ENCODE results near the gene CCNL2.

The CCNL2 gene

DNA sequence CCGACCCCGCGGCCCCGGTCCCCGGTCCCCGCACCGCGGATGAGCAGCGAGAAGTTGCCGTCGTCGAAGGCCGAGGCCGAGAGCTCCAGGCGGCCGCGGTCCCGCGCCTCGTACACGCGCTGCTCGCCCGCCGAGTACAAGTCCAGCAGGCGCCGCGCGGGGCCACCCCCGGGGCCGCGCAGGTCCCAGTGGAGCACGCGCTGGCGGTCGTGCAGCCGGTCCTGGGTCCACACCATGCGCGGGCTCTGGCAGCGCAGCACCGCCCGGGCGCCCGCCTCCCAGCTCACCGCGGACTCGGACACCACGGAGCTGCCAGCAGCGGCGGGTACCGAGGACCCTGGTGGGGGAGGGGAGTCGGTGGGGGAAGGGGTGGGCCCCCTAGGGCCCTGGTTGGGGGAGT lies 43.7 kb downstream of the CCNL2 start:
- peak; percentile 57 for DNase-seq

DNA sequence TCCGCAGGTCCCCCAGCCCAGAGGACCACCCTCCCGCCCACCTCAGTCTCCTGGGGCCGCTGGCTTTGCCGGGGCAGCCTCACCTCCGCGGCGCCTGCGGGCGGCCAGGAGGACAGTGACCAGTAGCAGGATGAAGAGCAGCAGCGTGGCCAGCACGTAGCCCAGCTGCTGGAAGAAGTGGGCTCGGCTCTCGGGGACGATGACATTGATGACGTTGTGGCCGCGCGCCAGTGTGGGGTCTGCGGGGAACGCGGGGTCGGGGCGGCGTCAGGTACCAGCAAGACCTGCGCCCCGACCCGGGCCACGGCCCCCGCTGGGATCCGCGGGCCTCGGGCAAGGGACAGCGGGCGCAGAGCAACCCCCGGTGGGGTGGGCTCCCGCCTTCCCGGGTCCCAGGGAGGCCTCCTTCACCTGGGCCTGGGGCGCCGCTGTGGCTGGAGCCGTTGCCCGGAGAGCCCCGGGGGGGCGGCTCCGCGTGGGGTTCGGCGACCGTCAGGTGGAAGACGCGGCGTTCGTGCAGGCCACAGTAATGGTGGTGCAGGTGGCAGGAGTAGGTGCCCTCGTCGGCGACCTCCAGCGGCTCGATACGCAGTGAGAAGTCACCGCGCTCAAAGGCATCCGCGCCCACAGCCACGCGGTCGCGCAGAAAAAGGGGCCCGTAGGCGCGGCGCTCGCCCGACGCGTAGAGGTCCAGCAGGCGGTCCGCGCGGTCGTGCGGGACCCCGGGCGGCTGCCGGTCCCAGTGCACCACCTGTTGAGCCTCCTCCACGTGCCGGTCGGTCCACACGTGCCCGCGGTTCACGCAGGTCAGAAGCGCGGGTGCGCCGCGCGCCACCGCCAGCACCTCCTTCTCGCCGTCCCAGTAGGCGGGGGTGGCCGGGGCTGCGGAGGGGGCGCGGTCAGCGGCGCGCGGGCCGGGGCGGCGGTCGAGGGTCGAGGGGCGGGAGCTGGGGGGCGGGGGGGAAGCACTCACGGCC lies 44.6 kb downstream of the CCNL2 start:
- no peak for DNase-seq

GRCh38 chr1:1353389-1354151 lies 45.6 kb downstream of the CCNL2 start:
- DNase-seq = no peak

GRCh38 chr1:1352786-1353388 lies 46.2 kb downstream of the CCNL2 start:
- no peak for DNase-seq

DNA sequence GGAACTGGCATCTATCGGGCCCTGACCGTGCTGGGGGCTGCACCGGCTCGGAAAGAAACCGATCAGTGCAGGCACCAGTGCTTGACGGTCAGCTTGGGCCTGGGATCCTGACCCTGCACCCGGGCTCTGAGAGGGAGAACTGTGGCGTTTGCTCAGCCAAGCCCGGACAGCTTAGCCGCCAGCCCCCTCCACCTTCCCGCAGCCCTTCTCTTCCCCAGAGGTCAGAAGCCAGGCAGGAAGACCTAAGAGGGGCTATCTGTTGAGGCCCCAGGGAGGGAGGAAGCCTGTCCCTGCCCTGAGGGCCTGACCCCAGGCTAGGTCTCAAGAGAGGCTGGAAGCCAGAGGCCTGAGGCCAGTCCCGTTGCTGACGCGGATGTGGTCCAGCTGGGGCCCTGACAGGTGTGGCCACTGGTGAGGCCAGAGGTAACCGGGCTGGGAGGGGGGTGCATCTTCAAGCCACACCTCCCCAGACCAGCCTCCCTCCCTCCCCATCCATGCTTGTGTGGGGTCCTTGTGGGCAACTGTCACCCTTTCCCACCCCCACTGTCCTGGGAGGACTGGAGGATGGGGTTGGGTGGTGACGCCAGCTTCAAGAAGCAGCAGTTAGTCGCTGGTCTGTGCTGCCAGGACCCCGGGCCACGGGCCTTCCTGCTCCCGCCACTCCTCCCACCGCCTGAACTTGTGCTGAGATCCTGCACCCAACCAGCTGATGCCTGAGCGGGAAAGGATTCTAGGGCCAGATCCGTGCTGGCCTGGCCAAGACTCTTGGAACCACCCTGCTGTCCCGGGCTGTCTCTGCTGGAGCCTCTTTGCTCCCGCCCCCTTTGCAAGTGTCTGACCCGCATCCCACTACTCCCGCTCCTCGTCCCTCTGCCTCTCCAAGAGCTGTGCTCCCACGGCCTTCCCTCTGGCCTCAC lies 47.4 kb downstream of the CCNL2 start:
- peak; percentile 81 for DNase-seq

DNA sequence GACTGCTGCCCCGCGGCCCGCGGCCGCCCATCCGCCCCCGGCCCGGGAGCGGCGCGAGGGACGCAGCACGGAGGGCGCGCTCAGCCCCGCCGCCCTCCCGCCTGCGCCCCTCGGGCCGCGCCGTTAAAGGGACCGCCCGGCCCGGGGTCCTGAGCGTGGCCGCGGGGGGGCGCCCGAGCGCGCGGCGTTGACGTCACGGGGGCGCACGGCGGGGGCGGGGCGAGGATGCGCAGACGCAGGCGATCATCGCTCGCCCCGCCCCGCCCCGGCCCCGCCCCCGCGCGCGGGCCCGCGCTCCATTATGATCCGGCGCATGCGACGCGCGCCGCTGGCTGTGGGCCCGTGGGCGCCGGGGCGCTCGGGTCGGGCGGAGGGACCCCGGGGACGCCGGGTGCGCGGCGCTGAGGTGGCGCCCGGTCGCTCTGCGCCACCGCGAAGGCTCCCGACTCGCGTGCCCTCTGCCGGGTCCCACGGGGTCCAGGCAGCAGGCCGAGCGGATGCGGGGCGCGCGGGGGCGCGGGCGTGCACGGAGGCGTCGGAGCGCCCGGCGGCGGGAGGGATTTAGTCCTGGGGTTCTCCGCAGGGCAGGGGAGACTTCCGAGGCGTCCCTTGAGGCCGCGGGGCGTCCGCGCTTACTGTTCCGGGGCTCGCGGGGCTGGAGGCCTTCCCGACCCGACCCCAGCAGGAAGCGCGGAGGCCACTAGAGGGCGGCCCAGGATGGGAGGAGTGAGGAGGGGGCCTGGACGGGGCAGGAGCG lies 49.7 kb downstream of the CCNL2 start, which contains the start of gene DVL1:
DVL1 (minus strand) TSS at position 163 of the 757 bp plus-strand sequence. CDS start 353 bp downstream, outside the sequence.
- peak; percentile 82 for DNase-seq

- no peak for DNase-seq
Measured at GRCh38 chr1:1348420-1349255, 50.5 kb downstream of the CCNL2 start.

DNA sequence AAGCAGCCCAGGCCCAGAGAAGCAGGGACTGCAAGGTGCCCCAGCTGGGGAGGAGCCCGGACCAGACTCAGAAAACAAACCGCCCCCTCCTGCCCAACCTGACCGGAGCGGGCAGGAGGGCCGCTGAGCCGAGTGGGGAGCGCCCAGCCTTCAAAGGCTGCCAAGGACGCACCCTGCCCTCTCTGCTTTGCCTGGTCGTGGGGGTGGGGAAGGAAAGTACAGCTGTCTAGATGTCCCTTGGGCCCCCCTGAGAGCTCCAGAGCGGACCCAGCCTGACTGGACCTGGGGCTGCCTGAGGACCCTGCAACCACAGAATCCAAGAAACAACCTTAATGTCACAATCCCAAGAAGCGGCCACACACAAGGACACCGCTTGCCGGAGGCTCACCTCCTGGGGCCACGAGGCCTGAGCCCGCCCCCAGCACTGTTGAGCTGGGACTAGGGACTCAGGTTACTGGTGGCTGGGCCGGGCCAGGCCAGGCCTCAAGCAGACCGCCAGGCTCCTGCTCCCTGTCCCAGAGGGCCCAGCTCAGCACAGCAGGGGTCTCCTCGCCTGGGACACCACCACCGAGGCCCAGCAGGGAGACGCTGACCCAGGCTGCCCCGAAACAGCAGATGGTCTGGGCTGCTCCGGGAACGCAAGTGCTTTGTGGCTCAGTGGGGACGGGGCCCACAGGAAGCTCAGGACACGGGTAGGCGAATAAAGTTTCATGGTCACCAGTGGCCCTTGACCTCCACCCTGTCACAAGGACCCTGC lies 51.3 kb downstream of the CCNL2 start:
- no peak for DNase-seq

DNA sequence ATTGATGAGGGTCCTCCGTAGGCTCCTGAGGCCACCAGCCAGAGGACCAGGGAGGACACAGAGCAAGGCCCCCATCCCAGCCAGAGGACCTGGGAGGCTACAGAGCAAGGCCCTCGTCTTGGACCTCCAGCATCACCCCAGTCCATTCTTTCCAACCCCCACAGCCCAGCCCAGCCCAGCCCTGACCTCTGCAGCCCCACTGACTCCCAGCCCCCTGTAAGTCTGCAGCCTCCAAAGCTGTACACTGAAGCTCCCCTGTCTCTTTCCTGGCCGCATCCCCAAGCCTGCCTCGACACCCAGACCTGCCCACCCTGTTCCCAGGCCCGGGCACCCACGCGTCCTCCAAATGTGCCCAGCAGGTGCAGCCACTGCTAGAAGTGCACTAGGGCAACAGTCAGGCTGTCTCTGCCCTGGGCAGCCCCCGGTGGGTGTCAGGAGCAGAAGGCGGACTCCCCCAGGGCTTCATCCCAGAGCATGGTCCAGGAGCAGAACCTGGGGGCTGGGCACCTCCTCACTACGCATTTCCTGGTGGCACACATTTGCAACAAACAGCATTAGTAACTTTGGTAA lies 52.0 kb downstream of the CCNL2 start:
- no peak for DNase-seq

GRCh38 chr1:1346501-1346890 lies 52.6 kb downstream of the CCNL2 start:
- no peak for DNase-seq

- no peak for DNase-seq
Measured at GRCh38 chr1:1345860-1346500, 53.2 kb downstream of the CCNL2 start.

DNA sequence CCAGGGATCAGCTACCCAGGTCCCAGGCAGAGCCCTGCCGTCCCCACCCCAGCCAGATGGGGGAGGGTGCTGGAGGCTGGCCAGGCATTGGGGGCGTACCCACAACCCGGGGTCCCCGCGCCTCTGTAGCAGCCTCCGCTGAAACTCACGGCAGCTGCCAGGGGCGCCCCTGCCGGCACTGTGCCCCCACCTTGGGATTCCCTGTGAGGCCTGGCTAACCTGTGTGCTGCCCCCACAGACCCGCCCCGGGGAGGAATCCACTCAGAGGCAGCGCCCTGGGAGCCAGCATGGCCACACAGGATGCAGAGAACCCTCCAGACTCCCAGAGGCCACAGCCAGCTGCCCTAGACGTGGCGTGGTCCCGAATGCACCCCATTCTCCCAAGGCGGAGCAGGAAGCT lies 53.8 kb downstream of the CCNL2 start:
- DNase-seq = no peak

DNA sequence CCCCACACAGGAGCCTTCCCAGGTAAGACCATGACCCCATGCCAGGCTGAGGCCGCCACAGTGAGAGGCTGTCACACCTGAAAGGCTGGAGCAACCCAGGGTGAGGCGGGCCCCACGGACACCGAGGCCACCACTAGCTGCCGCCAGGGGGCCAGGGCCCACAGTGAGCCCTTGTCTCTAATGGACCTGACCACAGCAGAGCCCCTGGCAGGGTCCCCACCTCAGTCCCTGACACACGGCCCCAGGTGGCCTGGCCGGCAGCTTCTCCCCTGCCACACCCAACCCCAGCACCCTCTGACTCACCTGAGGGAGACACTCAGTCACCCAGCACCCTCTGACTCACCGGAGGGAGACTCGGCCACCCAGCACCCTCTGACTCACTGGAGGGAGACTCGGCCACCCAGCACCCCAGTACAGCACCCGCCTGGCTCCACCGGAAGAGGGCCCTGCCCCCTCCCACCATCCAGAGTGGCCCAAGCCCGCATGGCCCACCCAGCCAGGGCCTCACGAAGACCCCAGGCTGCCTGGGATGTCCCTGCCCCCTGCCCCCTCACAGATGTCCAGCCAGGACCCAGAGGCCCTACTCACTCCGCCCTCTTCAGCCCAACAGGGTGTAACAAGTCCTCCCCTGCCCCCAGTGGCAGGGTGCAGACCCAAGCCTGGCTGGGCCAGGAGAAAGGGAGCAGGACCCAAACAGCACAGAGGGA lies 54.3 kb downstream of the CCNL2 start:
- DNase-seq = no peak

GRCh38 chr1:1343811-1344421 lies 55.2 kb downstream of the CCNL2 start:
- DNase-seq = no peak

GRCh38 chr1:1342584-1343115 lies 56.5 kb downstream of the CCNL2 start:
- DNase-seq = no peak

DNA sequence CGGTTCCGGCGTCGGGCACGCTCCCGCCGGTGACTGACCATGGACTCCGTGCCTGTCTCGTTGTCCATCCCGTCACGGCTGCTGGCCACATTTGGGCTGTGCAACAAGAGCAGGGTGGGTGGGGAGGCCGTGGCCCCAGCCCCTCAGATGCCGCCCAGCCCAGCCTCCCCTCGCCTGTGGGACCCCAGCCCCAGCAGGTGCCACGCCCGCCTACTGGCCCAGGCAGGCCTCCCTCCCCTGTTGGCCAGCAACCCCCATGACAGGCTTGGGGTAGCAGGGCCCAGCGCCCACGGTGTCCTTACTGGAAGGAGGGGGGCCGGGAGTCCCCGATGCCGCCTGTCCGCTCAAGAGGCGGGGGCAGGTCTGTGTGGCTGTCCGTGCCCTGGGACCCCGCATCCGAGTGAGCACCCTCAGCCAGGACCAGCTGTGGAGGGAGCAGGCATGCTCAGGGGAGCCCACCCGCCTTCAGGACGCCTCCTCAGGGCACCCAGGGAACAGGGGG lies 57.0 kb downstream of the CCNL2 start:
- DNase-seq = no peak

GRCh38 chr1:1341549-1342021 lies 57.5 kb downstream of the CCNL2 start:
- DNase-seq = no peak

All from right hindlimb (tissue), 1 donor.